GM12873 (cell line): ENCODE measurements around the gene BORCS6.

Experiments used
- CTCF ChIP-seq: IDR thresholded peaks from 2 replicates; pipeline ENCODE4 v1.5.1; 2012; ENCODE audit warnings: low read depth, mild to moderate bottlenecking, moderate library complexity, low read length, control low read depth; ENCODE audit not compliant: insufficient read depth; ENCODE audit errors: missing control alignments

BORCS6 gene

GRCh38 chr17:8221663-8222379 lies 31.8 kb upstream of the BORCS6 start:
- TF ChIP-seq CTCF = no peak

- TF ChIP-seq CTCF = no peak
Observed at GRCh38 chr17:8220783-8221662, 31.0 kb upstream of the BORCS6 start.

- TF ChIP-seq CTCF = no peak
Observed at GRCh38 chr17:8212312-8213180, 22.6 kb upstream of the BORCS6 start.

- no peak for TF ChIP-seq CTCF
Observed at GRCh38 chr17:8210761-8211458, 20.9 kb upstream of the BORCS6 start.

- TF ChIP-seq CTCF = no peak
Observed at GRCh38 chr17:8209907-8210760, 20.2 kb upstream of the BORCS6 start, which contains the start of gene AURKB. Gene AURKB, minus strand, starts transcription at chr17:8210575. Its CDS starts 351 bp downstream, at chr17:8210224.

- no peak for TF ChIP-seq CTCF
Observed at GRCh38 chr17:8206536-8206935, 16.6 kb upstream of the BORCS6 start.
